Activated CD4-positive, CD25-positive, alpha-beta regulatory T cell treated with anti-CD3 and anti-CD28 coated beads, Interleukin-2, amount 50 U/mL, for 72 hours (primary cell): ENCODE results near the gene ABR.
"Not testable (repeated sequence)": the region's sequence is repeated elsewhere in the genome, so short reads cannot be mapped to it uniquely, and the experiment has no call there.

Experiments used
- DNase-seq: peaks from one replicate; pipeline ENCODE4 v3.0.0; 2021

The ABR gene

GRCh38 chr17:978103-979093, 201.4 kb downstream of the ABR start:
- no peak for DNase-seq

- DNase-seq, result no peak
These were observed 202.6 kb downstream of the ABR start for GRCh38 chr17:977166-977565.

GRCh38 chr17:976312-976711, 203.5 kb downstream of the ABR start:
- no peak for DNase-seq

- DNase-seq, result no peak
These were observed 204.3 kb downstream of the ABR start for GRCh38 chr17:975371-975915.

GRCh38 chr17:974778-975177, 205.0 kb downstream of the ABR start:
- DNase-seq, result not testable (repeated sequence)

GRCh38 chr17:973053-973452, 206.7 kb downstream of the ABR start:
- no peak for DNase-seq

- not testable (repeated sequence) for DNase-seq
These were observed 207.9 kb downstream of the ABR start for GRCh38 chr17:971861-972260.

GRCh38 chr17:970364-970763, 209.4 kb downstream of the ABR start:
- DNase-seq, result no peak

- no peak for DNase-seq
These were observed 209.9 kb downstream of the ABR start for GRCh38 chr17:969811-970355.

GRCh38 chr17:968812-969730, 210.7 kb downstream of the ABR start:
- no peak for DNase-seq

GRCh38 chr17:967122-967521, 212.7 kb downstream of the ABR start:
- DNase-seq, result no peak

- no peak for DNase-seq
These were observed 214.3 kb downstream of the ABR start for GRCh38 chr17:965311-965989.

GRCh38 chr17:964876-965275, 214.9 kb downstream of the ABR start:
- no peak for DNase-seq

GRCh38 chr17:962670-963069, 217.1 kb downstream of the ABR start:
- no peak for DNase-seq

GRCh38 chr17:962166-962565, 217.6 kb downstream of the ABR start:
- DNase-seq, result no peak

GRCh38 chr17:958712-959451, 220.9 kb downstream of the ABR start:
- DNase-seq, result no peak

- no peak for DNase-seq
These were observed 221.8 kb downstream of the ABR start for GRCh38 chr17:957856-958421.

- no peak for DNase-seq
These were observed 222.9 kb downstream of the ABR start for GRCh38 chr17:956905-957304.

- DNase-seq, result no peak
These were observed 225.2 kb downstream of the ABR start for GRCh38 chr17:954431-955164.

GRCh38 chr17:953767-954166, 226.0 kb downstream of the ABR start:
- no peak for DNase-seq
